Ascending aorta (tissue), 2 donors: ENCODE data around the gene DMKN. TPM values are rescaled to one million over a fixed set of nuclear protein-coding genes. Genes with fewer than 3 reads are reported as not detected.
"Not testable (repeated sequence)": the region's sequence is repeated elsewhere in the genome, so short reads cannot be mapped to it uniquely, and the experiment has no call there.

ENCODE experiments used
- DNase-seq, 2 donors: peaks; one replicate each; pipeline ENCODE4 v3.0.0-alpha.2; 2019; ENCODE audit warnings: low spot score in 2 of 2
- H3K27ac ChIP-seq, 2 donors: fragments of 200-600 bp; sonication (generic); one replicate each; pipeline ENCODE4 v1.5.1; 2016 to 2017; ENCODE audit warnings: mild to moderate bottlenecking in 1 of 2
- H3K27me3 ChIP-seq: fragments of 200-600 bp; sonication (generic); one replicate; pipeline ENCODE4 v1.5.1; 2017
- H3K36me3 ChIP-seq, 2 donors: fragments of 200-600 bp; sonication (generic); one replicate each; pipeline ENCODE4 v1.5.1; 2016
- H3K4me1 ChIP-seq, 2 donors: fragments of 200-600 bp; sonication (generic); one replicate each; pipeline ENCODE4 v1.5.1; 2016 to 2017; ENCODE audit warnings: mild to moderate bottlenecking in 1 of 2
- H3K4me3 ChIP-seq, 2 donors: fragments of 200-600 bp; sonication (generic); one replicate each; pipeline ENCODE4 v1.5.1; 2016 to 2017; ENCODE audit warnings: mild to moderate bottlenecking in 1 of 2
- H3K9me3 ChIP-seq, 2 donors: fragments of 200-600 bp; sonication (generic); one replicate each; pipeline ENCODE4 v1.5.1; 2016
- intact Hi-C: fragments of 100-400 bp; cut with DNase I; formaldehyde crosslinking; loops from one replicate; pipeline ENCODE4 v1.15.1; 2023
- total RNA-seq: library from RNA; depleted of rRNA; stranded (reverse); fragments of >200 nt; gene quantifications from one replicate; pipeline ENCODE4 v1.1.0, GENCODE V29; 2016
- TF ChIP-seq, protein P1 (sequence below), 3 experiments: fragments of 200-600 bp in 2 of 3; fragments of 450-650 bp in 1 of 3; sonication (generic) in 2 of 3; IDR thresholded peaks; one replicate each; pipeline ENCODE4 v1.5.1; 2016 to 2019; ENCODE audit warnings: antibody characterized with exemption in 3 of 3, mild to moderate bottlenecking in 1 of 3, moderate library complexity in 1 of 3

Gene DMKN
- total RNA-seq, 1 donor from 2014 or later: 1.7 TPM

GRCh38 chr19:35484252-35485036 lies 29.0 kb downstream of the DMKN start:
- intact Hi-C loops: no loop called here
- Histone ChIP-seq H3K27me3 (no peaks in the 10 kb centered on the region), H3K4me1 (no peaks in the 10 kb centered on the region), H3K27ac (no peak overlapping the region), H3K4me3 (no peak overlapping the region), H3K9me3 (no peaks in the 10 kb centered on the region), H3K36me3 (no peaks in the 10 kb centered on the region)
- no peak for DNase-seq
- TF ChIP-seq, protein P1, sequence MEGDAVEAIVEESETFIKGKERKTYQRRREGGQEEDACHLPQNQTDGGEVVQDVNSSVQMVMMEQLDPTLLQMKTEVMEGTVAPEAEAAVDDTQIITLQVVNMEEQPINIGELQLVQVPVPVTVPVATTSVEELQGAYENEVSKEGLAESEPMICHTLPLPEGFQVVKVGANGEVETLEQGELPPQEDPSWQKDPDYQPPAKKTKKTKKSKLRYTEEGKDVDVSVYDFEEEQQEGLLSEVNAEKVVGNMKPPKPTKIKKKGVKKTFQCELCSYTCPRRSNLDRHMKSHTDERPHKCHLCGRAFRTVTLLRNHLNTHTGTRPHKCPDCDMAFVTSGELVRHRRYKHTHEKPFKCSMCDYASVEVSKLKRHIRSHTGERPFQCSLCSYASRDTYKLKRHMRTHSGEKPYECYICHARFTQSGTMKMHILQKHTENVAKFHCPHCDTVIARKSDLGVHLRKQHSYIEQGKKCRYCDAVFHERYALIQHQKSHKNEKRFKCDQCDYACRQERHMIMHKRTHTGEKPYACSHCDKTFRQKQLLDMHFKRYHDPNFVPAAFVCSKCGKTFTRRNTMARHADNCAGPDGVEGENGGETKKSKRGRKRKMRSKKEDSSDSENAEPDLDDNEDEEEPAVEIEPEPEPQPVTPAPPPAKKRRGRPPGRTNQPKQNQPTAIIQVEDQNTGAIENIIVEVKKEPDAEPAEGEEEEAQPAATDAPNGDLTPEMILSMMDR (IDR thresholded peaks at IDR 0.05): no peak

DNA sequence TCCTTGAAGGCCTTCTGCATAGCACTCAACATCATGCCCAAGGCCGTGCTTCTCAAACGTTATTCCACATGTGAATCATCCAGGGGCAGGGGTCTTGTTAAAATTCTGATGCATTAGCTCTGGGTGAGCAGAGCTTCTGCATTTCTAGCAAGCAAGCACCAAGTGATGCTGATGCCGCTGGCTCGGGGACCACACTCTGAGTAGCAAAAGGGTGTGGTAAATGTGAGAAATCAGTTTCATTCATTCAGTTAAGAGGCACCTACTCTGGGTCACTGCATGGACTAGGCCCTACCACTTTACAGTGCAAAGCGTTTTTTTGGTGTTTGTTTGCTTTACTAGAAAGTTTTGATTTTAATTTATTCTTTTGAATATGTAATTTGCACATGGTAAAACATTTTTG lies 30.4 kb downstream of the DMKN start:
- no peaks in the 10 kb centered on the region for H3K36me3 ChIP-seq
- TF ChIP-seq, protein P1 (IDR thresholded peaks at IDR 0.05): no peak
- H3K27me3 ChIP-seq: no peaks in the 10 kb centered on the region
- no peaks in the 10 kb centered on the region for H3K4me1 ChIP-seq
- intact Hi-C loops: no loop called here
- H3K4me3 ChIP-seq: no peak overlapping the region
- H3K27ac ChIP-seq: no peak overlapping the region
- DNase-seq: no peak
- H3K9me3 ChIP-seq: no peaks in the 10 kb centered on the region

DNA sequence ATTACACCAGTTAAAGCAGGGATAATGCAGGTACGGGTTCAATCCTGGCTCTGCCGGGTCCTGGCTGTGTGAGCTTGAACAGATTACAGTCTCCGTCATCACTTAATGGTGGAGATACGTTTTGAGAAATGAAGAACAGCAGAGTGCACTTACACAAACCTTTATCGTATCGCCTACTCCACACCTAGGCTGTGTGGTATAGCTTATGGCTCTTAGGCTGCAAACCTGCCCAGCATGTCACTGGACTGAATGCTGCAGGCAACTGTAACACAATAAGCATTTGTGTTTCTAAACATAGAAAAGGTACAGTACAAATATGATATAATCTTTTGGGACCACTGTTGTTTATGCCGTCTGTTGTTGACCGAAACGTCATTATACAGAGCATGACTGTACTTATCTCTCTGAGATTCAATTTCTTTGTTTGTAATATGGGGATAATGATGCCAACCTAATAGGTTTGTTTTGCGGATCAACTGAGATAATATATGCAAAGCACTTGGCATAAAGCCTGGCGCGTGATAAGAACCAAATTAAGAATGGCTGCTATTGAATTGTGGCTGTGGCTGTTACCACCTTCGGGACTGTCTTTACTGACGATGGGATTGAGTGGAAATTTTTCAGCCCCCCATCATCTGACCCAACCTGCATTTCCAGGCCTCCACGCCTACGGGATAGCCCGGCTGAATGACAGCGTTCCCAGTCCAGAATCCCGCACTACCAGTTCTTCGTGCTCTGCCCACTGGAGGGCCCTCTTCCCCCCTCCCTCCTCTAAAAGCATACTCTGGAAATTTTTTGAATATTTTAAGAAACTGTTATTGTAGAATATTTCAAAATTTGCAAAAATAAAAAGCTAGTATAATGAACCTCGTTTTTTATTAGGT lies 34.4 kb downstream of the DMKN start:
- DNase-seq: no peak
- no peaks in the 10 kb centered on the region for H3K9me3 ChIP-seq
- H3K4me3 ChIP-seq: no peak overlapping the region
- intact Hi-C loops: no loop called here
- H3K4me1 ChIP-seq: no peaks in the 10 kb centered on the region
- no peaks in the 10 kb centered on the region for H3K27me3 ChIP-seq
- H3K27ac ChIP-seq: no peak overlapping the region
- no peaks in the 10 kb centered on the region for H3K36me3 ChIP-seq
- TF ChIP-seq, protein P1 (IDR thresholded peaks at IDR 0.05): no peak

DNA sequence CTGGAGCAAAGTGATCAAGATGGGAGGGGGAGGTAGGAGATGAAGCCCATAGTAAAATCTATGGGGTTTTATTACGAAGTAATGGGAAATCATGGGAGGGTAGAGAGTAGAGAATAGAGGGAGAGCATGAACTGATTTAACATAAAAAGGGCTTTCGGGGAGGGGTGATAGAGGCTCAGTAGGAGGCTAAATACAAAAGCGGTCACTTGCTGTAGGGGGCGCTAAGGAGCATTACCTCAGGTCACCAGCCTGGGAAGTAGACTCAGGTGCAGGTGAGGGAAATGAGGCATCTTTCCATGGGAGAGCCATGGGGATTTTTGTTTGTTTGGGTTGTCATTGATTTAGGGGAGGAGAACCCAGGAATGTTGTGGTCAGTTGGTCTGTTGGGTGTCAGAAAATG lies 37.3 kb downstream of the DMKN start:
- Histone ChIP-seq H3K36me3 (no peaks in the 10 kb centered on the region), H3K27ac (no peak overlapping the region), H3K4me1 (no peaks in the 10 kb centered on the region), H3K27me3 (no peaks in the 10 kb centered on the region), H3K9me3 (no peaks in the 10 kb centered on the region), H3K4me3 (no peak overlapping the region)
- TF ChIP-seq, protein P1 (IDR thresholded peaks at IDR 0.05): no peak
- intact Hi-C loops: no loop called here
- DNase-seq: no peak

GRCh38 chr19:35474594-35474993 lies 38.9 kb downstream of the DMKN start:
- H3K36me3 ChIP-seq, H3K27ac ChIP-seq, H3K9me3 ChIP-seq, intact Hi-C loops, H3K4me3 ChIP-seq, DNase-seq, H3K27me3 ChIP-seq, H3K4me1 ChIP-seq: not testable (repeated sequence)

- Histone ChIP-seq H3K9me3 (no peaks in the 10 kb centered on the region), H3K27ac (no peak overlapping the region), H3K36me3 (no peaks in the 10 kb centered on the region), H3K4me1 (no peaks in the 10 kb centered on the region), H3K27me3 (no peaks in the 10 kb centered on the region), H3K4me3 (no peak overlapping the region)
- intact Hi-C loops: no loop called here
- TF ChIP-seq, protein P1 (IDR thresholded peaks at IDR 0.05): no peak
- no peak for DNase-seq
Measured at GRCh38 chr19:35474104-35474503, 39.3 kb downstream of the DMKN start.
